ENCODE results near the gene HCN2. TPM values are rescaled to one million over a fixed set of nuclear protein-coding genes. Genes with fewer than 3 reads are reported as not detected.

The HCN2 gene
- total and polyA plus RNA-seq, 2 of the 13 experiments (the other 11 are each of a cell fraction or from before 2014, with no cell fraction given), result 0.01 TPM; not detected in 1

DNA sequence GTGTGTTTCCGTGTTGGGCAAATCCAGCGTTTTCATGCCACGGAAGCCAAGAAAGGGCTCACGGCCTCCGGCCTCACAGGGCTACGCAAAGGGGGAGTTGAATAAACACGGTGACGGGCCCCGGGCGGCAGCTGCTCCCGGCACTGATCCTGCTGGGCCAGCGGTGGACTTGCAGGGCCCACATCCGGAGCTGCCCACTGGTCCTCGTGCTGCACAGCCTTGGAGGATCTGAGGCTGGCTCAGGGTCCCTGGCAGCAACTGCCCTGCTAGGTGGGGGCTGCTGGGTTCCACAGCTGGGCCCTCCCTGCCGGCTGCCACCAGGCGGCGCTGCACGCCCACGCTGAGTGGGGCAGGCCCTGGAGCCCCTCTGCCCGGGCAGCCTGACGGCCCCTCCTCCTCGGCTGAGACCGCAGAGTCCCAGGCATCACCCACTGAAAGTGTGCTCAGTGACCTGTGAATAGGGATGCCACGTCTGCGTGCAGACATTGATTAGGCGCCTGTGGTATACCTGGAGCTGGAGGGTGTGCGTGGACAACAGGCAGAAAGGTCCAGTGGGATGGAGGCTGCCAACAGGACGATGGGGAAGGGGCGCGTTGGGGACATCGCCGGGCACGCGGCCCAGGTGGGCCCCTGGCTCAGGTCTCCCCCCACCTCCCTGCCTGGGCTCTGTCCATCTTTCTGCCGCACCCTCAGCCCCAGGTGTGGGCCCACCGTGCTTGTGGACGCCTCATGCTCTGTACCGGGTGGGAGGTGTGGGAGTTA lies 5.3 kb upstream of the HCN2 start (continued):
- TF ChIP-seq, protein P1, sequence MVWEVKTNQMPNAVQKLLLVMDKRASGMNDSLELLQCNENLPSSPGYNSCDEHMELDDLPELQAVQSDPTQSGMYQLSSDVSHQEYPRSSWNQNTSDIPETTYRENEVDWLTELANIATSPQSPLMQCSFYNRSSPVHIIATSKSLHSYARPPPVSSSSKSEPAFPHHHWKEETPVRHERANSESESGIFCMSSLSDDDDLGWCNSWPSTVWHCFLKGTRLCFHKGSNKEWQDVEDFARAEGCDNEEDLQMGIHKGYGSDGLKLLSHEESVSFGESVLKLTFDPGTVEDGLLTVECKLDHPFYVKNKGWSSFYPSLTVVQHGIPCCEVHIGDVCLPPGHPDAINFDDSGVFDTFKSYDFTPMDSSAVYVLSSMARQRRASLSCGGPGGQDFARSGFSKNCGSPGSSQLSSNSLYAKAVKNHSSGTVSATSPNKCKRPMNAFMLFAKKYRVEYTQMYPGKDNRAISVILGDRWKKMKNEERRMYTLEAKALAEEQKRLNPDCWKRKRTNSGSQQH (CRISPR knock-in tag; IDR thresholded peaks at IDR 0.05; ENCODE audit: low read depth), result 0 out of 2 replicates have a peak, but pooled peaks have one; percentile 33
- TF ChIP-seq GABPB1 (CRISPR knock-in tag; IDR thresholded peaks at IDR 0.05), result peak; percentile 68; the same call in 1 of the 2 replicates
- no peak for TF ChIP-seq ZKSCAN1 (IDR thresholded peaks at IDR 0.05; ENCODE audit: low read length)
- peak; percentile 71; the same call in 1 of the 2 replicates for TF ChIP-seq SSRP1 (CRISPR knock-in tag; IDR thresholded peaks at IDR 0.05)
- TF ChIP-seq GLI4 (CRISPR knock-in tag; IDR thresholded peaks at IDR 0.05; ENCODE audit: borderline replicate concordance), result 0 out of 2 replicates have a peak, but pooled peaks have one; percentile 28
- no peak for TF ChIP-seq JDP2 (CRISPR knock-in tag; IDR thresholded peaks at IDR 0.05; ENCODE audit: borderline replicate concordance)
- TF ChIP-seq ZNF234 (CRISPR knock-in tag; conservative IDR thresholded peaks at IDR 0.05), result 0 out of 2 replicates have a peak, but pooled peaks have one; percentile 58
- TF ChIP-seq, protein P2, sequence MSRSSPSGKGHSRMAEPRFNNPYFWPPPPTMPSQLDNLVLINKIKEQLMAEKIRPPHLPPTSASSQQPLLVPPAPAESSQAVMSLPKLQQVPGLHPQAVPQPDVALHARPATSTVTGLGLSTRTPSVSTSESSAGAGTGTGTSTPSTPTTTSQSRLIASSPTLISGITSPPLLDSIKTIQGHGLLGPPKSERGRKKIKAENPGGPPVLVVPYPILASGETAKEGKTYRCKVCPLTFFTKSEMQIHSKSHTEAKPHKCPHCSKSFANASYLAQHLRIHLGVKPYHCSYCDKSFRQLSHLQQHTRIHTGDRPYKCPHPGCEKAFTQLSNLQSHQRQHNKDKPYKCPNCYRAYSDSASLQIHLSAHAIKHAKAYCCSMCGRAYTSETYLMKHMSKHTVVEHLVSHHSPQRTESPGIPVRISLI (CRISPR knock-in tag; IDR thresholded peaks at IDR 0.05; ENCODE audit: borderline replicate concordance), result no peak
- peak; percentile 76 for TF ChIP-seq POLR2G (IDR thresholded peaks at IDR 0.05; ENCODE audit: low read depth, low read length)
- TF ChIP-seq ZNF296 (CRISPR knock-in tag; conservative IDR thresholded peaks at IDR 0.05), result no peak
- no peak for TF ChIP-seq ZNF766 (CRISPR knock-in tag; IDR thresholded peaks at IDR 0.05; ENCODE audit: borderline replicate concordance)
- TF ChIP-seq SALL2 (CRISPR knock-in tag; IDR thresholded peaks at IDR 0.05), result peak; percentile 80; the same call in 1 of the 2 replicates
- TF ChIP-seq NCOA1 (CRISPR knock-in tag; IDR thresholded peaks at IDR 0.05), result peak; percentile 16; the same call in 1 of the 2 replicates
- TF ChIP-seq RFXANK (CRISPR knock-in tag; IDR thresholded peaks at IDR 0.05), result no peak
- peak; percentile 82 for TF ChIP-seq ZNF883 (CRISPR knock-in tag; IDR thresholded peaks at IDR 0.05; ENCODE audit: not compliant biosample characterization)
- TF ChIP-seq, protein P3, sequence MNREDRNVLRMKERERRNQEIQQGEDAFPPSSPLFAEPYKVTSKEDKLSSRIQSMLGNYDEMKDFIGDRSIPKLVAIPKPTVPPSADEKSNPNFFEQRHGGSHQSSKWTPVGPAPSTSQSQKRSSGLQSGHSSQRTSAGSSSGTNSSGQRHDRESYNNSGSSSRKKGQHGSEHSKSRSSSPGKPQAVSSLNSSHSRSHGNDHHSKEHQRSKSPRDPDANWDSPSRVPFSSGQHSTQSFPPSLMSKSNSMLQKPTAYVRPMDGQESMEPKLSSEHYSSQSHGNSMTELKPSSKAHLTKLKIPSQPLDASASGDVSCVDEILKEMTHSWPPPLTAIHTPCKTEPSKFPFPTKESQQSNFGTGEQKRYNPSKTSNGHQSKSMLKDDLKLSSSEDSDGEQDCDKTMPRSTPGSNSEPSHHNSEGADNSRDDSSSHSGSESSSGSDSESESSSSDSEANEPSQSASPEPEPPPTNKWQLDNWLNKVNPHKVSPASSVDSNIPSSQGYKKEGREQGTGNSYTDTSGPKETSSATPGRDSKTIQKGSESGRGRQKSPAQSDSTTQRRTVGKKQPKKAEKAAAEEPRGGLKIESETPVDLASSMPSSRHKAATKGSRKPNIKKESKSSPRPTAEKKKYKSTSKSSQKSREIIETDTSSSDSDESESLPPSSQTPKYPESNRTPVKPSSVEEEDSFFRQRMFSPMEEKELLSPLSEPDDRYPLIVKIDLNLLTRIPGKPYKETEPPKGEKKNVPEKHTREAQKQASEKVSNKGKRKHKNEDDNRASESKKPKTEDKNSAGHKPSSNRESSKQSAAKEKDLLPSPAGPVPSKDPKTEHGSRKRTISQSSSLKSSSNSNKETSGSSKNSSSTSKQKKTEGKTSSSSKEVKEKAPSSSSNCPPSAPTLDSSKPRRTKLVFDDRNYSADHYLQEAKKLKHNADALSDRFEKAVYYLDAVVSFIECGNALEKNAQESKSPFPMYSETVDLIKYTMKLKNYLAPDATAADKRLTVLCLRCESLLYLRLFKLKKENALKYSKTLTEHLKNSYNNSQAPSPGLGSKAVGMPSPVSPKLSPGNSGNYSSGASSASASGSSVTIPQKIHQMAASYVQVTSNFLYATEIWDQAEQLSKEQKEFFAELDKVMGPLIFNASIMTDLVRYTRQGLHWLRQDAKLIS (CRISPR knock-in tag; IDR thresholded peaks at IDR 0.05), result no peak
- no peak for TF ChIP-seq XBP1 (CRISPR knock-in tag; IDR thresholded peaks at IDR 0.05)
- TF ChIP-seq PTBP1 (IDR thresholded peaks at IDR 0.05; ENCODE audit: low read depth, low read length, poor library complexity, severe bottlenecking), result peak; percentile 91
- TF ChIP-seq, protein P4, sequence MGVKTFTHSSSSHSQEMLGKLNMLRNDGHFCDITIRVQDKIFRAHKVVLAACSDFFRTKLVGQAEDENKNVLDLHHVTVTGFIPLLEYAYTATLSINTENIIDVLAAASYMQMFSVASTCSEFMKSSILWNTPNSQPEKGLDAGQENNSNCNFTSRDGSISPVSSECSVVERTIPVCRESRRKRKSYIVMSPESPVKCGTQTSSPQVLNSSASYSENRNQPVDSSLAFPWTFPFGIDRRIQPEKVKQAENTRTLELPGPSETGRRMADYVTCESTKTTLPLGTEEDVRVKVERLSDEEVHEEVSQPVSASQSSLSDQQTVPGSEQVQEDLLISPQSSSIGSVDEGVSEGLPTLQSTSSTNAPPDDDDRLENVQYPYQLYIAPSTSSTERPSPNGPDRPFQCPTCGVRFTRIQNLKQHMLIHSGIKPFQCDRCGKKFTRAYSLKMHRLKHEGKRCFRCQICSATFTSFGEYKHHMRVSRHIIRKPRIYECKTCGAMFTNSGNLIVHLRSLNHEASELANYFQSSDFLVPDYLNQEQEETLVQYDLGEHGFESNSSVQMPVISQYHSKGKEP (CRISPR knock-in tag; IDR thresholded peaks at IDR 0.05), result no peak; the same call in 1 of the 2 replicates
- 0 out of 2 replicates have a peak, but pooled peaks have one; percentile 8 for TF ChIP-seq PCBP1 (IDR thresholded peaks at IDR 0.05; ENCODE audit: borderline replicate concordance, low read depth, low read length)
- peak; percentile 27; the same call in 1 of the 2 replicates for TF ChIP-seq ZNF776 (CRISPR knock-in tag; IDR thresholded peaks at IDR 0.05)
- peak; percentile 56; the same call in 1 of the 2 replicates for TF ChIP-seq YEATS2 (CRISPR knock-in tag; IDR thresholded peaks at IDR 0.05; ENCODE audit: borderline replicate concordance)

All from HepG2 (cell line).